Stimulated activated CD4-positive, alpha-beta T cell treated with anti-CD3 and anti-CD28 coated beads, TNF-alpha, amount 100 ng/mL, for 4 hours (primary cell): ENCODE results near the gene RPGR.

Experiments used
- DNase-seq, 3 experiments: peaks; one replicate each; pipeline ENCODE4 v3.0.0-alpha.2; 2020; ENCODE audit warnings: low read depth in 3 of 3

Gene RPGR

DNA sequence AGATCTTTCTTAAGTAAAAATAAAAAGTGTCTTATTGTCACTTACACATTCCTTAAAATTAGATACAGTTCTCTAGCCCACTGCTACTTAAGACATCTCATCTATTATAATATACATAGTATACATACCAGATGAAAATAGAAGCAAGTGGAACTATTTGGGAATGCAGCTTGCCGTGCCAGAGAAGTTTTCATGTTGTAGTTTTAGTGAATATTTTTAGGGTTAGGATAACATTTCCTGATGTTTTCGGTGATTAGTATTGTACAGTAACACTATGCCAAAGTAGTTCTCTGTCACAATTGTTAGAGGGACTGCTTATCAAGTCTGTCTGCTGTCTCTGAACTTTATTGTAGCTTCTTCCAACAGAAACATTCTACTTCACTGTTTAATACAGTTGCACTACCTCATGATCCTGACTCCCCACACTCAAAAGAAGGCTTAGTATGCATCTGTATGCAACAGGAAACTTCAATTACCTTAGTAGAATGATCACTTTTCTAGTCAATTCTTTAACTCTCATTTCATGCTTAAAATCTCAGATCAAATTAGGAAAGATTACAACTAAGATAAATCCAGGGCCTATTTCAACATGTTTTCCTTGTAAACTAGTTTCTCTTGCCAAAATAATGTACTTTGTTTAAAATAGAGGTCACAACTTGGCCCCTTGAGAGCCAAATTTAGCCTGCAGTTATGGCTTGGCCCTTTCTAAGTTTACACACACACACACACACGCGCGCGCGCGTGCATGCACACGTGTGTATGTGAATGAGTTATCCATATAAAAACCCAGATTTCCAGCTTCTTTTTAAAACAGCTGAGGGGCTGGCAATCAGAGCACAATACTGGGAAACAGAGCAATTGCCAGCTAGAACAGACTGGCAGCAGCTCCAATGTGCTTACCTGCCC is 64.3 kb downstream of the RPGR start:
- DNase-seq, result no peak

GRCh38 chrX:38260231-38260630 is 67.1 kb downstream of the RPGR start:
- DNase-seq, result no peak

- no peak for DNase-seq
Observed at GRCh38 chrX:38256019-38256418, 71.3 kb downstream of the RPGR start.

GRCh38 chrX:38249965-38250364 is 77.3 kb downstream of the RPGR start:
- DNase-seq, result no peak

DNA sequence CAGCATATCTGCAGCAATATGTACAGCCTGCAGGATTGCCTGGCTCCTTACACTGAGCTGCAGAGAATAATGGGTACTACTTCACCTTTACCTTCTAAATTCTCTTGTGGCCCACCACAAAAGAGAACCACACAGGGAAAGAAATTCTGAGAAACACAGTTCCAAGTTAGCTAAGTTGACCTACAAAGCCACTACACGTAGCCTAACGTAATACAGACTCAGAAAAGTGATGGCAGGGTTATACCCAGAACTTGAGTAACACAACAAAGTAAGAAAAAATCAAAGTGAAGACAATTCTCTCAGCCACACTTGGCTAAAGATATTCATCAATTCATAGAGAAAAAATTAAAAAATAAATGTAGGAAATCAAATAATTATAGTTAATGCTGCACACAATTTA is 80.3 kb downstream of the RPGR start:
- no peak for DNase-seq

- DNase-seq, result no peak
Observed at GRCh38 chrX:38240541-38240940, 86.8 kb downstream of the RPGR start.

- DNase-seq, result no peak
Observed at GRCh38 chrX:38236901-38237615, 90.3 kb downstream of the RPGR start.

- DNase-seq, result no peak
Observed at GRCh38 chrX:38233891-38234667, 93.2 kb downstream of the RPGR start.

GRCh38 chrX:38232079-38232686 is 95.1 kb downstream of the RPGR start:
- DNase-seq, result no peak

- DNase-seq, result no peak
Observed at GRCh38 chrX:38225093-38225492, 102.2 kb downstream of the RPGR start.

- DNase-seq, result no peak
Observed at GRCh38 chrX:38224160-38224559, 103.1 kb downstream of the RPGR start.

- no peak for DNase-seq
Observed at GRCh38 chrX:38221391-38221929, 105.8 kb downstream of the RPGR start.

DNA sequence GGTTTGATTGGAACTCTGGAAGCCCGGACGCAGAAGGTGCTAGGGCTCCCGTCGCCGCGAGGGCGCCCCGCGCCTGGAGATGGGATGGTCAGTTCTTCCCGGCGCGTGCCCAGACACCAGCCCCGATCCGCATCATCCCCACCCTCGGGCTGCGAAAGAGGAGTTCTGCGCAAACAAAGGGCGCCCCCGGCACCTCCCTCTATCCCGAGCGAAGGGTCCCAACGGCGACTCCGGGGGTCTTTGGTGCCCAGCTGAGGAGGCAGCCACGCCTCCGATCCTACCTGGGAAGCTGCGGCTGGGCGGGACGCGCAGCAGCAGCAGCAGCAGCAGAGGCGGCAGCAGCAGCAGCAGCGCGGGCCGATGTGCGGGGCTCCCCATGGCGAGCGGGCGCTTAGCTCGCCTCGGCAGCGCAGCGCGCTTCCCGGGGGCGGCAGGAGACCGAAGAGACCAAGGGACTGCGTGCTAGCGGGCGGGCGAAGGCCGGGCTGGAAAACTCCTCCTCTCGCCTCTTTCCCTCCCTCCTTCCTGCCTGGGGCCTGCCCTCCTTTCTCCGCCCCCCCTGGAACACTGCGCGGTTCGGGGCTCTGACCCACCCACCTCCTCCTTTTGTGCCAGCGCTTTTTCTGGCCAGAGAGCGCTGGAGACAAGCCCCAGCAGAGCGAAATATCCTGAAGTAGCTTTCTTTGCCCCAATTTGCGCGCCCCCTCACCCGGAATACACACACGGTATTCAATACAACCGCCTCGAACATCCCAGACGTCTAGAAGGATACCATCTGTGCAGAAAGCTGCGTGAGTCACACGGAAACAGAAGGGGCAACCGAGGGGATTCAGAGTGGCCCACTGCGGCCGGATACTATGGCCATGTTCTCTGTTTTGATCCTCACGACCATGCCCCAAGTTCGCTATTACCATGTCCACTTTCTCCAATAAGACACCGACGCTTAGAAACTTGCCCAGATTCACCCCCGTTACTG is 106.6 kb downstream of the RPGR start, which contains the start of gene SRPX:
Gene SRPX, minus strand, starts transcription at position 457 of the 976 bp plus-strand sequence. Its CDS starts 79 bp downstream, at position 378.
- no peak for DNase-seq

DNA sequence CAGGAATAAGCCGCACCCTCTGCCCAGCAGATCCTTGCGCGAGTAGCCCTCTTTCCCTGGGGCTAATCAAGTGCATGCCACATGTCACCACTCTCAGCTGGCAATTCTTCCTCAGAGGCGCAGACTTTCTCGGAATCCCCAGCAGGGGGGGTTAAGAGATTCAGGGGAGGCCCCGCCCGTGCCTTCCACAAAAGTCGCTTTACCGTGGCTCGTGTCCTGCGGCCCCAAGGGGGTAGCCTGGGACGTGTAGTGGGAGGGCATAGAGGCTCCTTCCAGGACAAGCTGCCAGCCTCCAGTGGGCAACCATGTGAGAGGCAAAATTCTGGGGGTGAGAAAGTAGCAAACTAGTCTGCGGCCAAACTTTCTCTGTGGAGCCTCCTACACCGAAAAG is 107.3 kb downstream of the RPGR start:
- no peak for DNase-seq
